LHCN-M2 (cell line): Measurements from ENCODE around the gene ZNF570. TPM values are rescaled to one million over a fixed set of nuclear protein-coding genes. Genes with fewer than 3 reads are reported as not detected.

Source experiments
- total RNA-seq: library from RNA; depleted of rRNA; stranded (reverse); fragments of >200 nt; gene quantifications from 2 replicates; pipeline ENCODE4 v1.2.3, GENCODE V29; 2014; rRNA removed

The ZNF570 gene
- total RNA-seq, 1 experiment from 2014 or later = 5.4 TPM

Other genes starting within 250 kb of the ZNF570 start
- gene ZNF527, start 98.3 kb upstream of the ZNF570 start, total RNA-seq = 4.4 and 5.7 TPM in 2 replicates
- 8.6 and 9.2 TPM in 2 replicates for gene ZNF569, start 1.9 kb upstream of the ZNF570 start, total RNA-seq
- 1.4 and 1.6 TPM in 2 replicates for gene ZNF793, start 37.6 kb downstream of the ZNF570 start, total RNA-seq
- 2.4 and 3.2 TPM in 2 replicates for gene ZNF571, start 125.4 kb downstream of the ZNF570 start, total RNA-seq
- 0.19 and 0.34 TPM in 2 replicates for gene ZNF540, start 125.5 kb downstream of the ZNF570 start, total RNA-seq
- 19.1 and 21.3 TPM in 2 replicates for gene ZFP30, start 186.1 kb downstream of the ZNF570 start, total RNA-seq